Measurements from ENCODE around the gene PPP1R37.
A peak's percentile ranks its signal among the peaks of the same experiment; 100 is the strongest.

PPP1R37 gene

GRCh38 chr19:45135176-45135885 lies 42.4 kb downstream of the PPP1R37 start:
- Histone ChIP-seq H3K4me2 (peak overlapping the region; percentile 99; the same call in 1 of the 2 replicates), H3K9ac (no peak overlapping the region), H2AFZ (ENCODE audit: low read depth) (no peak overlapping the region), H3K27ac (peak overlapping the region; percentile 93), H3K27me3 (ENCODE audit: insufficient read depth, low read depth) (no peaks in the 10 kb centered on the region), H3K79me2 (ENCODE audit: insufficient read depth, low read depth) (peaks cover 67% of the 10 kb centered on the region), H3K4me3 (IDR thresholded peaks at IDR 0.05; ENCODE audit: insufficient read depth, low read depth, low read length) (no peak overlapping the region), H3K4me1 (ENCODE audit: low read depth, poor library complexity, severe bottlenecking) (peaks cover 97% of the 10 kb centered on the region), H3K36me3 (ENCODE audit: insufficient read depth) (no peaks in the 10 kb centered on the region), H4K20me1 (ENCODE audit: insufficient read depth) (no peaks in the 10 kb centered on the region)
- TF ChIP-seq CTCF (conservative IDR thresholded peaks at IDR 0.05; ENCODE audit: low read depth, low read length) = no peak

- H2AFZ ChIP-seq (ENCODE audit: low read depth) = no peak overlapping the region
- peak overlapping the region; percentile 70; the same call in 1 of the 2 replicates for H3K9ac ChIP-seq
- no peak overlapping the region for H3K4me3 ChIP-seq (IDR thresholded peaks at IDR 0.05; ENCODE audit: insufficient read depth, low read depth, low read length)
- peaks cover 90% of the 10 kb centered on the region for H3K4me1 ChIP-seq (ENCODE audit: low read depth, poor library complexity, severe bottlenecking)
- H4K20me1 ChIP-seq (ENCODE audit: insufficient read depth) = no peaks in the 10 kb centered on the region
- peaks cover 63% of the 10 kb centered on the region for H3K79me2 ChIP-seq (ENCODE audit: insufficient read depth, low read depth)
- TF ChIP-seq CTCF (conservative IDR thresholded peaks at IDR 0.05; ENCODE audit: low read depth, low read length) = no peak
- H3K27ac ChIP-seq = peak overlapping the region; percentile 93
- no peaks in the 10 kb centered on the region for H3K27me3 ChIP-seq (ENCODE audit: insufficient read depth, low read depth)
- peak overlapping the region; percentile 99 for H3K4me2 ChIP-seq
- no peaks in the 10 kb centered on the region for H3K36me3 ChIP-seq (ENCODE audit: insufficient read depth)
Measured at GRCh38 chr19:45136507-45137178, 43.7 kb downstream of the PPP1R37 start.

GRCh38 chr19:45137179-45137761 lies 44.3 kb downstream of the PPP1R37 start:
- peak overlapping the region; percentile 93 for H3K27ac ChIP-seq

More at GRCh38 chr19:45137179-45137761, 44.3 kb downstream of the PPP1R37 start:
- 0 out of 2 replicates have a peak overlapping the region, but pooled peaks have one; percentile 11 for H2AFZ ChIP-seq (ENCODE audit: low read depth)
- H3K4me2 ChIP-seq = peak overlapping the region; percentile 99
- H3K4me3 ChIP-seq (IDR thresholded peaks at IDR 0.05; ENCODE audit: insufficient read depth, low read depth, low read length) = no peak overlapping the region
- H3K9ac ChIP-seq = peak overlapping the region; percentile 70; the same call in 1 of the 2 replicates
- no peak for TF ChIP-seq CTCF (conservative IDR thresholded peaks at IDR 0.05; ENCODE audit: low read depth, low read length)
- H3K36me3 ChIP-seq (ENCODE audit: insufficient read depth) = no peaks in the 10 kb centered on the region
- H3K4me1 ChIP-seq (ENCODE audit: low read depth, poor library complexity, severe bottlenecking) = peaks cover 84% of the 10 kb centered on the region
- no peaks in the 10 kb centered on the region for H3K27me3 ChIP-seq (ENCODE audit: insufficient read depth, low read depth)
- H3K79me2 ChIP-seq (ENCODE audit: insufficient read depth, low read depth) = peaks cover 60% of the 10 kb centered on the region
- no peaks in the 10 kb centered on the region for H4K20me1 ChIP-seq (ENCODE audit: insufficient read depth)

Data from KMS-11 (cell line).